Measurements from ENCODE around the gene RAD17. TPM values are rescaled to one million over a fixed set of nuclear protein-coding genes. Genes with fewer than 3 reads are reported as not detected.
"Not testable (repeated sequence)": the region's sequence is repeated elsewhere in the genome, so short reads cannot be mapped to it uniquely, and the experiment has no call there.

The RAD17 gene
- polyA plus RNA-seq, 6 donors from 2014 or later: 23.4 to 35.3 (median 28.8) TPM

DNA sequence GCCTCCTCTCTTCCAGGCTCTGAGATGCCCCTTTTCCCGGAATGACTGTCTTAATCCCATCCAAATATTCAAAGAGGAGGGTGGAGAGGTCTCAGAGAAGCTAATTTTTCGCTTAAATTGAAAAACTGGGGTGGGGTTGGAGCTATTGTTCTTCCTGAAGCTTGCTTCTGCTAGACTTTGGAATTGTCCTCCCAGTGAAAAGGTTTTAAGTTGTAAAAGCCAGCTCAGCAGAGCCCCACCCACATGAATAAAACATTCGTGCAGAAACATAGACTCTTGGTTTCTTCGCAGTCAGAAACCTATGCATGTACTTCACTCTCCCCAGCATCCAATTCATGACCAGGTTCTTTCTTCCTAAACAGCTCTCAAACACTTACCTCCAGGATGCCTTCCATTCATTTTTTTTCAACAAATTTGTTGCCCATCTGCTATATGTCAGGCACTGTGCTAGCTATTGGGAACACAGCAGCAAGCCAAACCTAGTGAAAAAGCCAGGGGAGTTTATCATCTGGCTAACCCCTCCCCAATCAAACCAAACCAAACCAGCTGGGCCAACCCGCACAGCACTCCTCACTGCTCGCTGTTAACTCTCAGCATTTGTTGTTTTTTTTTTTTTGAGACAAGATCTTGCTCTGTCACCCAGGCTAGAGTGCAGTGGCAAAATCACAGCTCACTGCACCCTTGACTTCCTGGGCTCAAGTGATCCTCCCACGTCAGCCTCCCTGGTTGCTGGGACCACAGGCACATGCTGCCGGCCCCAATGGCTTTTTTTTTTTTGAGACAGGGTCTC is 85.0 kb downstream of the RAD17 start:
- H3K36me3 Mint-ChIP-seq: no peaks in the 10 kb centered on the region
- H3K4me3 Mint-ChIP-seq: no peak overlapping the region
- peaks cover 0 to 15% (median 7%) of the 10 kb centered on the region in 7 donors for H3K9me3 Mint-ChIP-seq
- peaks cover 7 to 25% (median 8%) of the 10 kb centered on the region in 3 donors for H3K27me3 Mint-ChIP-seq
- no peak for ATAC-seq (ENCODE audit: low read depth in 2 of 2)
- no peaks in the 10 kb centered on the region for H3K4me1 Mint-ChIP-seq
- DNase-seq: no peak
- no peak overlapping the region for H3K27ac Mint-ChIP-seq

DNA sequence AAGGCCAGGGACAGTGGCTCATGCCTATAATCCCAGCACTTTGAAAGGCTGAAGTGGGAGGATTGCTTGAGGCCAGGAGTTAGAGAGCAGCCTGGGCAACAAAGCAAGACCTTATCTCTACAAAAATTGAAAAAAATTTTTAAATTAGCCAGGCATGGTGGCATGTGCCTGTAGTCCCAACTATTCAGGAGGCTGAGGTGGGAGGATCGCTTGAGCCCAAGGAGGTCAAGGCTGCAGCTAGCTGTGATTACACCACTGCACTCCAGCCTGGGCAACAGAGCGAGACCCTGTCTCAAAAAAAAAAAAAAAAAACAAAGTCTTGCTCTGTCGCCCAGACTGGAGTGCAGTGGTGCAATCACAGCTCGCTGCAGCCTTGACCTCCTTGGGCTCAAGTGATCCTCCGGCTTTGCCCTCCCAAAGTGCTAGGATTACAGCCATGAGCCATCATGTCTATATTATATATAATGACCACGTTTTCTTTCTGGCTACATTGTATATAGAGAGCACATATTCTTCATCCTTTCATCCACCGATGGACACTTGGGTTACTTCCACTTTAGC is 85.9 kb downstream of the RAD17 start:
- H3K4me3 Mint-ChIP-seq; H3K27ac Mint-ChIP-seq; DNase-seq; ATAC-seq (ENCODE audit: low read depth in 2 of 2); H3K36me3 Mint-ChIP-seq; H3K4me1 Mint-ChIP-seq: not testable (repeated sequence)
- peaks cover 0 to 15% (median 7%) of the 10 kb centered on the region in 7 donors for H3K9me3 Mint-ChIP-seq
- H3K27me3 Mint-ChIP-seq: peaks cover 7 to 25% (median 8%) of the 10 kb centered on the region in 3 donors

DNA sequence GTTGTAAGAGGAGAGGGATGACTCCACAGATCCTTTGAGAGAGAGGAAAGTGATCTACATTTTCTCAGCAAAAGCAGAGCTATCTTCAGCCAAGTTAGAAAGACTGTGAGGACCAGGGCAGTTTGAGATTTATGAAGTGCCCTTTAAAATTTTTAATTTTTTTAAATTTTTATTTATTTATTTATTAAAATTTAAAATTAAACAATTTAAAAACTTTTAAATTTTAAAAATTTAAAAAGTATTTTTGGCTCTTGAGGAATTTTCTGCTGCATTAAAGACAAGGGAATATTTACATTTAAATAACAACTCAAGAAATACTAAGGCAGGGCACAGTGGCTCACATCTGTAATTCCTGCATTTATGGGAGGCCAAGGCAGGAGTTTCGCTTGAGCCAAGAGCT is 92.6 kb downstream of the RAD17 start:
- DNase-seq: no peak
- H3K27ac Mint-ChIP-seq: no peak overlapping the region
- H3K9me3 Mint-ChIP-seq: peaks cover 0 to 18% (median 3%) of the 10 kb centered on the region in 7 donors
- ATAC-seq (ENCODE audit: low read depth in 2 of 2): no peak
- H3K4me1 Mint-ChIP-seq: no peaks in the 10 kb centered on the region
- H3K36me3 Mint-ChIP-seq: no peaks in the 10 kb centered on the region
- H3K4me3 Mint-ChIP-seq: no peak overlapping the region
- H3K27me3 Mint-ChIP-seq: peaks cover 3 to 10% (median 8%) of the 10 kb centered on the region in 3 donors

Other genes with a start within 250 kb of the RAD17 start
- 1 to 10 TPM in 5 of 6 donors, not detected in 1; 4.3 to 6.4 (median 6.1) TPM for gene CCNB1, start 202.7 kb upstream of the RAD17 start, polyA plus RNA-seq (ENCODE audit: low read depth in 6 of 6)
- gene CENPH, start 180.2 kb upstream of the RAD17 start, polyA plus RNA-seq (ENCODE audit: low read depth in 6 of 6): 10 to 100 TPM; 10.6 to 20.9 (median 14.8) TPM
- 10 to 100 TPM; 28.8 to 55.4 (median 31.4) TPM for gene CDK7, start 134.9 kb upstream of the RAD17 start, polyA plus RNA-seq (ENCODE audit: low read depth in 6 of 6)
- gene CCDC125, start 37.0 kb upstream of the RAD17 start, polyA plus RNA-seq (ENCODE audit: low read depth in 6 of 6): 1 to 10 TPM in 5 of 6 donors, not detected in 1; 1.2 to 3.4 (median 2.7) TPM
- 10 to 100 TPM; 49.1 to 98.0 (median 79.9) TPM for gene AK6, start 298 bp upstream of the RAD17 start, polyA plus RNA-seq (ENCODE audit: low read depth in 6 of 6)
- gene TAF9, start 298 bp upstream of the RAD17 start, polyA plus RNA-seq (ENCODE audit: low read depth in 6 of 6): 100 to 1,000 TPM in 5 of 6 donors, 10 to 100 TPM in 1; 91.6 to 165 (median 120) TPM
- gene MARVELD2, start 45.3 kb downstream of the RAD17 start, polyA plus RNA-seq (ENCODE audit: low read depth in 6 of 6): under 1 TPM in 5 of 6 donors, not detected in 1; 0.16 to 0.36 (median 0.32) TPM
- under 1 TPM in 3 of 6 donors, not detected in 3; 0.07 to 0.20 (median 0.11) TPM for gene OCLN, start 123.0 kb downstream of the RAD17 start, polyA plus RNA-seq (ENCODE audit: low read depth in 6 of 6)
- 10 to 100 TPM; 18.4 to 33.3 (median 25.5) TPM for gene GTF2H2C, start 190.4 kb downstream of the RAD17 start, polyA plus RNA-seq (ENCODE audit: low read depth in 6 of 6)